PC-3 (cell line): Measurements from ENCODE around the gene ZNF717. TPM values are rescaled to one million over a fixed set of nuclear protein-coding genes. Genes with fewer than 3 reads are reported as not detected.
"Not testable (repeated sequence)": the region's sequence is repeated elsewhere in the genome, so short reads cannot be mapped to it uniquely, and the experiment has no call there.

Experiments
- ATAC-seq: fragments of 200-7000 bp; cut with Tn5 transposase; 2 replicates; pipeline ENCODE4 v1.9.1; 2020; ENCODE audit warnings: mild to moderate bottlenecking, moderate library complexity
- BruUV-seq: library from RNA; stranded (reverse); fragments of 400-500 nt; replicated peaks from 2 replicates; lab custom pipeline; 2021; lab: Mats Ljungman, UMichigan
- CTCF ChIA-PET: fragments of 300-600 bp; sonication (Branson Sonifier 250); formaldehyde crosslinking; loops from one replicate; lab custom pipeline; 2022; ENCODE audit warnings: antibody characterized with exemption; lab: Charles Lee
- POLR2A ChIA-PET: fragments of 300-600 bp; sonication (Branson Sonifier 250); formaldehyde crosslinking; loops from one replicate; lab custom pipeline; 2022; ENCODE audit warnings: antibody characterized with exemption; ENCODE audit not compliant: unreplicated experiment; lab: Charles Lee
- DNase-seq: peaks from one replicate; pipeline ENCODE4 v3.0.0-alpha.2; 2015
- H2AFZ ChIP-seq: fragments of 300-600 bp; sonication (generic); 2 replicates; pipeline ENCODE4 v1.6.0; 2016; ENCODE audit warnings: antibody characterized with exemption, low read length
- H3F3A ChIP-seq: fragments of 300-600 bp; sonication (generic); one replicate; pipeline ENCODE4 v1.6.0; 2017; ENCODE audit warnings: antibody characterized with exemption, low read length, control low read depth, mild to moderate bottlenecking; ENCODE audit not compliant: unreplicated experiment
- H3K27ac ChIP-seq: fragments of 300-600 bp; sonication (generic); 2 replicates; pipeline ENCODE4 v1.5.1; 2016; ENCODE audit warnings: mild to moderate bottlenecking, low read length
- H3K27me3 ChIP-seq: fragments of 300-600 bp; sonication (generic); 2 replicates; pipeline ENCODE4 v1.6.1; 2016; ENCODE audit warnings: low read length, mixed read lengths
- H3K36me3 ChIP-seq: fragments of 300-600 bp; sonication (generic); 2 replicates; pipeline ENCODE4 v1.6.1; 2016; ENCODE audit warnings: low read depth, mixed run types, low read length, mixed read lengths
- H3K4me1 ChIP-seq: fragments of 300-600 bp; sonication (generic); 2 replicates; pipeline ENCODE4 v1.5.1; 2016; ENCODE audit warnings: low read length; ENCODE audit not compliant: insufficient read depth
- H3K4me2 ChIP-seq: fragments of 300-600 bp; sonication (generic); 2 replicates; pipeline ENCODE4 v1.6.0; 2016; ENCODE audit warnings: low read length
- H3K4me3 ChIP-seq: fragments of 300-600 bp; sonication (generic); 2 replicates; pipeline ENCODE4 v1.5.1; 2016; ENCODE audit warnings: mild to moderate bottlenecking, low read length, mixed read lengths
- H3K79me2 ChIP-seq: fragments of 300-600 bp; sonication (generic); 2 replicates; pipeline ENCODE4 v1.6.1; 2017; ENCODE audit warnings: low read length, mixed read lengths
- H3K9ac ChIP-seq: fragments of 300-600 bp; sonication (generic); 2 replicates; pipeline ENCODE4 v1.6.0; 2016; ENCODE audit warnings: mild to moderate bottlenecking, low read length
- H3K9me2 ChIP-seq: fragments of 300-600 bp; sonication (generic); replicated peaks from 2 replicates; pipeline ENCODE4 v1.6.1; 2016; ENCODE audit warnings: mixed run types, low read length, mixed read lengths
- H3K9me3 ChIP-seq: fragments of 300-600 bp; sonication (generic); 2 replicates; pipeline ENCODE4 v1.6.1; 2016; ENCODE audit warnings: low read length, mixed read lengths
- H4K20me1 ChIP-seq: fragments of 300-600 bp; sonication (generic); 2 replicates; pipeline ENCODE4 v1.6.1; 2016; ENCODE audit warnings: low read length, mixed read lengths
- EZH2 ChIP-seq: fragments of 300-600 bp; sonication (generic); IDR thresholded peaks from one replicate; pipeline ENCODE4 v1.6.1; 2017; ENCODE audit warnings: antibody characterized with exemption, mild to moderate bottlenecking, low read length; ENCODE audit not compliant: unreplicated experiment
- EZH2phosphoT487 ChIP-seq: fragments of 300-600 bp; sonication (generic); IDR thresholded peaks from 2 replicates; pipeline ENCODE4 v1.6.1; 2018; ENCODE audit warnings: mild to moderate bottlenecking, antibody characterized with exemption, low read length, borderline replicate concordance
- intact Hi-C: fragments of 100-400 bp; cut with micrococcal nuclease; formaldehyde crosslinking; loops from 2 replicates; pipeline ENCODE4 v1.9.0; 2023
- total RNA-seq: library from RNA; depleted of rRNA; stranded (reverse); fragments of >200 nt; gene quantifications from 2 replicates; pipeline ENCODE4 v1.2.3, GENCODE V29; 2014
- TF ChIP-seq, protein P1 (sequence below): fragments of 300-600 bp; sonication (generic); conservative IDR thresholded peaks from 2 replicates; pipeline ENCODE4 v1.5.1; 2017; ENCODE audit warnings: antibody characterized with exemption, low read depth, mild to moderate bottlenecking, low read length

ZNF717 gene
- total RNA-seq, 1 experiment from 2014 or later, result 6.7 TPM

DNA sequence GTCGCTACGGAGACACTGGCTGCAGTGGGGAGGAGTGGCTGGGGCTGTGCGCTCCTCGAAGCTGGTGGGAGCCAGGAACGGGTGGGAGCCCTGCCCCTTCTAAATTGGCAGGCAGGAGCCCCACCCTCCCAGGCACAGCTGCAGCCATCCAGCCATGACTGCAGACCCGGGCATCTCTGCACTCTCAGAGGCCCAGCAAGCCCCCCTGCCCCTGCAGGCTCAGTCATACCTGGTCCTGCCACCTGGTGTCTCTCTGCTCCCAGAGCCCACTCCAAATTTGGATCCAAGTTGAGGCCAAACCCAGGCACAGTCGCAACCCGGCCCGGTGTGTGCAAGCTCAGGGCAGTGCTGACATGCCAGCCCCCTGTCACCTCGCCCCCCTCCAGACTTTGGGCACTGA, 13.7 kb downstream of the ZNF717 start:
- H3K9me2 ChIP-seq, H3K9ac ChIP-seq, H3F3A ChIP-seq, H3K9me3 ChIP-seq, H3K27ac ChIP-seq, ATAC-seq, H4K20me1 ChIP-seq, BruUV-seq, H3K4me2 ChIP-seq, H3K27me3 ChIP-seq, H3K4me3 ChIP-seq, H3K4me1 ChIP-seq, CTCF ChIA-PET, H3K79me2 ChIP-seq, H2AFZ ChIP-seq, DNase-seq, POLR2A ChIA-PET, intact Hi-C loops: not testable (repeated sequence)
- peaks cover 18% of the 10 kb centered on the region for H3K36me3 ChIP-seq

DNA sequence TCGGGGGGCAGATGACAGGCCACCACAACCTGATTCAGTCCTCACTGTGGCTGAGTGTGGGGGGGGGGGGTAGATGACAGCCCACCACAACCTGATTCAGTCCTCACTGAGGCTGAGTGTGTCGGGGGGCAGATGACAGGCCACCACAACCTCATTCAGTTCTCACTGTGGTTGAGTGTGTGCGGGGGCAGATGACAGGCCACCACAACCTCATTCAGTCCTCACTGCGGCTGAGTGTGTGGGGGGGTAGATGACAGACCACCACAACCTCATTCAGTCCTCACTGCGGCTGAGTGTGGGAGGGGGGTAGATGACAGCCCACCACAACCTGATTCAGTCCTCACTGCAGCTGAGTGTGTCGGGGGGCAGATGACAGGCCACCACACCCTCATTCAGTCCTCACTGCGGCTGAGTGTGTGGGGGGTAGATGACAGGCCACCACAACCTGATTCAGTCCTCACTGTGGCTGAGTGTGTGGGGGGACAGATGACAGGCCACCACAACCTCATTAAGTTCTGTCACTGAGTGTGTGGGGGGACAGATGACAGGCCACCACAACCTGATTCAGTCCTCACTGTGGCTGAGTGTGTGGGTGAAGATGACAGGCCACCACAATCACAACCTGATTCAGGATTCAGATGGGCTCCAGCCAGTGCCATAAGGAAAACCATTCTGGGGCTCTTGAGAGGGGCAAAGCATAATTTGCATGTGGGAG, 16.9 kb downstream of the ZNF717 start:
- POLR2A ChIA-PET, result no interaction called here
- Histone ChIP-seq H4K20me1 (no peaks in the 10 kb centered on the region), H3K36me3 (peaks cover 27% of the 10 kb centered on the region), H2AFZ (no peak overlapping the region), H3K9ac (no peak overlapping the region), H3K4me2 (no peak overlapping the region), H3K9me3 (no peaks in the 10 kb centered on the region), H3K4me3 (no peak overlapping the region), H3K27me3 (no peaks in the 10 kb centered on the region), H3F3A (no peaks in the 10 kb centered on the region), H3K27ac (no peak overlapping the region), H3K4me1 (no peaks in the 10 kb centered on the region), H3K9me2 (no peaks in the 10 kb centered on the region), H3K79me2 (no peaks in the 10 kb centered on the region)
- TF ChIP-seq EZH2 (no peak), EZH2phosphoT487 (no peak)
- TF ChIP-seq, protein P1, sequence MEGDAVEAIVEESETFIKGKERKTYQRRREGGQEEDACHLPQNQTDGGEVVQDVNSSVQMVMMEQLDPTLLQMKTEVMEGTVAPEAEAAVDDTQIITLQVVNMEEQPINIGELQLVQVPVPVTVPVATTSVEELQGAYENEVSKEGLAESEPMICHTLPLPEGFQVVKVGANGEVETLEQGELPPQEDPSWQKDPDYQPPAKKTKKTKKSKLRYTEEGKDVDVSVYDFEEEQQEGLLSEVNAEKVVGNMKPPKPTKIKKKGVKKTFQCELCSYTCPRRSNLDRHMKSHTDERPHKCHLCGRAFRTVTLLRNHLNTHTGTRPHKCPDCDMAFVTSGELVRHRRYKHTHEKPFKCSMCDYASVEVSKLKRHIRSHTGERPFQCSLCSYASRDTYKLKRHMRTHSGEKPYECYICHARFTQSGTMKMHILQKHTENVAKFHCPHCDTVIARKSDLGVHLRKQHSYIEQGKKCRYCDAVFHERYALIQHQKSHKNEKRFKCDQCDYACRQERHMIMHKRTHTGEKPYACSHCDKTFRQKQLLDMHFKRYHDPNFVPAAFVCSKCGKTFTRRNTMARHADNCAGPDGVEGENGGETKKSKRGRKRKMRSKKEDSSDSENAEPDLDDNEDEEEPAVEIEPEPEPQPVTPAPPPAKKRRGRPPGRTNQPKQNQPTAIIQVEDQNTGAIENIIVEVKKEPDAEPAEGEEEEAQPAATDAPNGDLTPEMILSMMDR, result no peak
- CTCF ChIA-PET, result no interaction called here
- DNase-seq (no peak), ATAC-seq (no peak)
- no TSS peak for BruUV-seq
- intact Hi-C loops, result no loop called here

DNA sequence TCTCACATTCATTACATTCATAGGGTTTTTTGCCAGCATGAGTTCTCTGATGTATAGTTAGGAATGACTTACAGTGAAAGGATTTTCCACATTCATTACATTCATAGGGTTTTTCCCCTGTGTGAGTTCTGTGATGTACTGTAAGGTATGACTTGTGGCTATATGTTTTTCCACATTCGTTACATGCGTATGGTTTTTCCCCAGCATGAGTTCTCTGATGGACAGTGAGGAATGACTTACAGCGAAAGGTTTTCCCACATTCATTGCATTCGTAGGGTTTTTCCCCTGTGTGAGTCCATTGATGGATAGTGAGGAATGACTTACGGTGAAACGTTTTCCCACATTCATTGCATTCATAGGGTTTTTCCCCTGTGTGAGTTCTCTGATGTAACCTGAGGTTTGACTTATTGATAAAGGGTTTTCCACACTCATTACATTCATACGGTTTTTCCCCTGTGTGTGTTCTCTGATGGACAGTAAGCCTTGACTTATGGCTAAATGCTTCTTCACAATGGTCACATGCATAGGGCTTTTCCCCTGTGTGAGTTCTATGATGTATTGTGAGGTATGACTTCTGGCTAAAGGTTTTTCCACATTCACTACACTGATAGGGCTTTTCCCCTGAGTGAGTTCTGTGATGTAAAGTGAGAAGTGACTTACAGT, 47.4 kb downstream of the ZNF717 start:
- POLR2A ChIA-PET, result no interaction called here

More for the DNA sequence above, 47.4 kb downstream of the ZNF717 start:
- CTCF ChIA-PET, result no interaction called here
- no peak for ATAC-seq
- no peaks in the 10 kb centered on the region for H4K20me1 ChIP-seq
- H3K79me2 ChIP-seq, result no peaks in the 10 kb centered on the region
- peaks cover 58% of the 10 kb centered on the region for H3K9me3 ChIP-seq
- no peaks in the 10 kb centered on the region for H3K9me2 ChIP-seq
- H3F3A ChIP-seq, result no peaks in the 10 kb centered on the region
- H3K4me1 ChIP-seq, result no peaks in the 10 kb centered on the region
- peaks cover 62% of the 10 kb centered on the region for H3K36me3 ChIP-seq
- H3K4me2 ChIP-seq, result no peak overlapping the region
- TF ChIP-seq EZH2, result no peak
- TF ChIP-seq EZH2phosphoT487, result no peak
- TF ChIP-seq, protein P1, result no peak
- H3K9ac ChIP-seq, result no peak overlapping the region
- no peak for DNase-seq
- no TSS peak for BruUV-seq
- intact Hi-C loops, result no loop called here
- H3K4me3 ChIP-seq, result no peak overlapping the region
- H3K27me3 ChIP-seq, result no peaks in the 10 kb centered on the region
- no peak overlapping the region for H3K27ac ChIP-seq
- no peak overlapping the region for H2AFZ ChIP-seq
